Heart left ventricle (tissue), 16 donors: ENCODE results near the gene MEF2D. TPM values are rescaled to one million over a fixed set of nuclear protein-coding genes. Genes with fewer than 3 reads are reported as not detected.

ENCODE experiments used
- ATAC-seq, 4 donors: fragments of 200-7000 bp; cut with Tn5 transposase; one replicate each; pipeline ENCODE4 v1.9.1; 2020 to 2022; ENCODE audit warnings: moderate library complexity in 4 of 4, mild to moderate bottlenecking in 3 of 4, moderate number of reproducible peaks in 1 of 4
- DNase-seq, 5 donors: peaks; one replicate each; pipeline ENCODE4 v3.0.0-alpha.2; 2020
- H3K27ac ChIP-seq, 12 donors: fragments of 200-600 bp; sonication (generic) in 4 of 12; one replicate each; pipeline versions ENCODE4 v1.5.0 to v1.8.0; 2016 to 2022; ENCODE audit warnings: mild to moderate bottlenecking in 2 of 12
- H3K27me3 ChIP-seq, 9 donors: fragments of 200-600 bp; sonication (generic) in 2 of 9; one replicate each; pipeline versions ENCODE4 v1.5.1 to v1.8.0; 2016 to 2022; ENCODE audit warnings: mild to moderate bottlenecking in 3 of 9
- H3K36me3 ChIP-seq, 9 donors: fragments of 200-600 bp; sonication (generic) in 2 of 9; one replicate each; pipeline versions ENCODE4 v1.5.0 to v1.8.0; 2018 to 2022; ENCODE audit warnings: mild to moderate bottlenecking in 2 of 9
- H3K4me1 ChIP-seq, 12 donors: fragments of 200-600 bp; sonication (generic) in 4 of 12; one replicate each; pipeline versions ENCODE4 v1.5.0 to v1.8.0; 2016 to 2022; ENCODE audit warnings: mild to moderate bottlenecking in 3 of 12
- H3K4me3 ChIP-seq, 12 donors: fragments of 200-600 bp; sonication (generic) in 4 of 12; one replicate each; pipeline versions ENCODE4 v1.5.0 to v1.8.0; 2017 to 2022; ENCODE audit warnings: mild to moderate bottlenecking in 9 of 12, moderate library complexity in 4 of 12
- H3K9me3 ChIP-seq, 12 donors: fragments of 200-600 bp; sonication (generic) in 4 of 12; one replicate each; pipeline versions ENCODE4 v1.5.0 to v1.8.0; 2016 to 2022; ENCODE audit warnings: mild to moderate bottlenecking in 1 of 12
- POLR2A ChIP-seq, 2 donors: fragments of 450-650 bp; IDR thresholded peaks; one replicate each; pipeline ENCODE4 v1.6.1; 2017; ENCODE audit warnings: antibody characterized with exemption in 2 of 2, mild to moderate bottlenecking in 2 of 2, moderate library complexity in 2 of 2
- WGBS, 4 donors: extraction: QIAGEN DNeasy Blood & Tissue Kit in 2 of 4; methylation state at CpG; one replicate each; pipeline versions ENCODE4 v1.1.5 to v1.1.7; 2013 to 2018; 5-methylcytosine and 5-hydroxymethylcytosine counted together
- intact Hi-C, 10 donors: fragments of 100-400 bp; cut with DNase I; formaldehyde crosslinking; loops; one replicate each; pipeline versions ENCODE4 v1.11.1 to v1.14.2; 2022
- polyA plus RNA-seq, 2 donors: library from polyadenylated mRNA; stranded (reverse); fragments of 200-250 nt; gene quantifications; one replicate each; pipeline ENCODE4 v1.2.3, GENCODE V29; 2013
- total RNA-seq, 9 donors: library from RNA; depleted of rRNA in 2 of 9; stranded (reverse); fragments of >200 nt in 2 of 9; fragmentation: NEBNext Ultra II Directional in 3 of 9; extraction: Animal tissue kit (Norgen Biotek cat#: 25700) in 3 of 9; gene quantifications; one replicate each; pipeline versions ENCODE4 v1.1.0 to v1.2.4, GENCODE V29; 2016 to 2023
- TF ChIP-seq, protein P1 (sequence below), 12 donors: fragments of 200-600 bp; sonication (generic) in 4 of 12; IDR thresholded peaks; one replicate each; pipeline versions ENCODE4 v1.5.0 to v1.8.0; 2018 to 2022; ENCODE audit warnings: antibody characterized with exemption in 12 of 12, mild to moderate bottlenecking in 5 of 12
- donor health status: ischemic (EF 13 %, LVEDD 7.1; RV severe dilation, severe dysfunction).
- donor health status: healthy with polysubstance abuse.
- donor health status: DM: no; HTN: yes; CAD: no.
- donor health status: DM: no; HTN: no; CAD: no.
- donor health status: ischemic (EF 25% LVEDD 6.9; RV normal size, moderate dysfunction).
- donor health status: ischemic (EF 25% LVEDD 5.7; RV mildly dilated, moderate dysfunction).
- donor health status: healthy.
- donor health status: DM: yes; HTN: yes; CAD: no.
- donor health status: ischemic (EF 35%, LVEDD 5.7; RV mildly dilated, moderate dysfunction).
- donor health status: nonischemic (EF 11% LVEDD 7.7; RV severe dilation, severe dysfunction).
- donor health status: DM: yes; HTN: yes; CAD: no.
- donor health status: PGD.
- donor health status: ischemic (EF 29% LVEDD 5.4; RV normal size, mild dysfunction).
- donor health status: nonischemic (EF 23%, LVEDD 6.1; RV moderate dilation, normal function).

Gene MEF2D
- total and polyA plus RNA-seq, 11 donors: 40.5 to 203 (median 92.3) TPM

DNA sequence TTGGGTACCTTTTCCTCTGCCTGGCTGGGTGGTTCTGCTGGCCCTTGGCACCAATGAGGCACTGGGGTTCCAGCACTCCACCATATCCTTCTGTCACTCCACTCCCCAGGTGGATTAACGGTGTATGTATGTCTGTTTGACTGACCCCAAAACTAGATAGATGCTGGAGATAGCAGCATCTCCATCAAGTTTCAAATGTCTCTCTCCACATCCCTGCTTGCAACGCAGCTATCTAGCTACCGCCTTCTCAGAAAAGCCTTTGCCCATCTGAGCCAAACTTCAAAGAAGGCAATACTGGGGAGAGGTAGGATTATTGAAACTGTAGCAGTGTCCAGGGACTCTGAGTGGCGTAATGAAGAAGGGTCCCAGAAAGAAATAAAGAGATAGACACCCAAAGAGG lies 67.5 kb downstream of the MEF2D start:
- Histone ChIP-seq H3K4me3 (no peak overlapping the region), H3K27ac (no peak overlapping the region), H3K36me3 (no peaks in the 10 kb centered on the region), H3K9me3 (no peaks in the 10 kb centered on the region), H3K4me1 (peaks cover 3 to 17% (median 14%) of the 10 kb centered on the region in 12 donors), H3K27me3 (peaks cover 46 to 99% (median 91%) of the 10 kb centered on the region in 9 donors)
- TF ChIP-seq, protein P1, sequence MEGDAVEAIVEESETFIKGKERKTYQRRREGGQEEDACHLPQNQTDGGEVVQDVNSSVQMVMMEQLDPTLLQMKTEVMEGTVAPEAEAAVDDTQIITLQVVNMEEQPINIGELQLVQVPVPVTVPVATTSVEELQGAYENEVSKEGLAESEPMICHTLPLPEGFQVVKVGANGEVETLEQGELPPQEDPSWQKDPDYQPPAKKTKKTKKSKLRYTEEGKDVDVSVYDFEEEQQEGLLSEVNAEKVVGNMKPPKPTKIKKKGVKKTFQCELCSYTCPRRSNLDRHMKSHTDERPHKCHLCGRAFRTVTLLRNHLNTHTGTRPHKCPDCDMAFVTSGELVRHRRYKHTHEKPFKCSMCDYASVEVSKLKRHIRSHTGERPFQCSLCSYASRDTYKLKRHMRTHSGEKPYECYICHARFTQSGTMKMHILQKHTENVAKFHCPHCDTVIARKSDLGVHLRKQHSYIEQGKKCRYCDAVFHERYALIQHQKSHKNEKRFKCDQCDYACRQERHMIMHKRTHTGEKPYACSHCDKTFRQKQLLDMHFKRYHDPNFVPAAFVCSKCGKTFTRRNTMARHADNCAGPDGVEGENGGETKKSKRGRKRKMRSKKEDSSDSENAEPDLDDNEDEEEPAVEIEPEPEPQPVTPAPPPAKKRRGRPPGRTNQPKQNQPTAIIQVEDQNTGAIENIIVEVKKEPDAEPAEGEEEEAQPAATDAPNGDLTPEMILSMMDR (IDR thresholded peaks at IDR 0.05): no peak
- no peak for TF ChIP-seq POLR2A (IDR thresholded peaks at IDR 0.05)
- 37 to 52% (median 44%) methylated on average over 4 of the region's 4 CpGs for WGBS, 4 donors
- DNase-seq (no peak), ATAC-seq (no peak)
- intact Hi-C loops: no loop called here

DNA sequence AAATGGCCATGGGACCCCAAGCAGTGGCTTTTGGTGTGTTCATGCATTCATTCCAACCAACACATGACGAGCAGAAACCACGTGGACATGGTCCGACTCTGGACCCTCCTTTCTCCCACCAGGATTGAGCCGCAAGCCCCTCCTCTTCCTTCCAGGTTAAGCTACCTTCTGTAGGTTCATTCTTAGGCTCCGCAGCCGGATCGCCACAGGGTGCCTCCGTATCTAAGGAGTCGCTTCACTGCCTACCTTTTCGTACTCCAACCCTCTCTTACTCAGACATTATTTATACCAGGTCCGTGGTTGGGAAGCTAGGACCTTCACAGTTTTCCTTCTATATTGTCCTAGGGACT lies 67.9 kb downstream of the MEF2D start:
- WGBS, 4 donors: 17 to 29% (median 24%) methylated on average over 11 of the region's 11 CpGs
- intact Hi-C loops: no loop called here

DNA sequence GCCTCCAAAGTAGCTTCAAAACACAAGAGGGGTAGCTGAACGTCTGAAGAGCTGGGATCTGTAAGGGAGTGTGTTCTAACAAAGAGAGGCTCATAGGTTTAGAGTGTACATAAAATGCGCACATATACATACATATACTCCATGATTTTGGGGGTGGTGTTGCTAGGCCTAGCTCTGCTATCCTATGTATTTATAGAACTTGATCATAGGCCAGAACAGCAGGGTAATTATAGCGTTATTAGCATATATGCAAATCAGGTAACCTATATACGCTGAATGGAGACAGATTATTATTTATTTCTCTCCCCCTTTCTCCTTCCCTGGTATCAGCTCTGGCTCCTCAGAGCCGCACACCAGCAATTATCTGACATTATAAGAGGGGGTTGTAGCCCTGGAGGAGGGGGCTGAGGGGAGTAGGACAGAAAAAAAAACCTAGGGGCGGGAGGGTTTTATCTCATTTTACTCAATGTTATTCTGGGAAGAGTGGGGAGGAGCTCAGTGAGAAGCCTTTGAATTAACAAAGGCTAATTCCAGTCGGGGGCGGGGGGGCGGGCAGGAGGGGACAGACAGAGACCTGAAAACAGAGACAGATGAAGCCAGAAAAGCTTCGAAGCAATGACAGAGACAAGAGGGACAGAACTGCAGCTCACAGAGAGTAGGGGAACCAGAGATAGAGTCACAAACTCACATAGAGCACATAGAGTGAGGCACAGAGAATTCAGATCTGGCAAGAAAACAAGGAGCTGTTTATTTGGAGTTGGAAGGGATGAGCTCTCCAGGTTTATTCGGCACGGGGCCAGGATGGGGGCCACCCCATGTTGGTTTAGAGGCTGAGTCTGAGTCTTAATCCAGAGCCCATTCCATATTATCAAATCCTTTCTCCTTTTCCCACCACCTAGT lies 68.6 kb downstream of the MEF2D start:
- no peaks in the 10 kb centered on the region for H3K9me3 ChIP-seq
- ATAC-seq: no peak
- H3K4me3 ChIP-seq: no peak overlapping the region
- peaks cover 40 to 97% (median 90%) of the 10 kb centered on the region in 9 donors for H3K27me3 ChIP-seq
- TF ChIP-seq, protein P1 (IDR thresholded peaks at IDR 0.05): no peak
- TF ChIP-seq POLR2A (IDR thresholded peaks at IDR 0.05): no peak
- no peak overlapping the region for H3K27ac ChIP-seq
- intact Hi-C loops: no loop called here
- DNase-seq: no peak
- 32 to 42% (median 37%) methylated on average over 12 of the region's 12 CpGs for WGBS, 4 donors
- peaks cover 3 to 17% (median 14%) of the 10 kb centered on the region in 12 donors for H3K4me1 ChIP-seq
- H3K36me3 ChIP-seq: no peaks in the 10 kb centered on the region

More for the DNA sequence above, 67.9 kb downstream of the MEF2D start:
- Histone ChIP-seq H3K27me3 (peaks cover 46 to 99% (median 91%) of the 10 kb centered on the region in 9 donors), H3K4me3 (no peak overlapping the region), H3K27ac (no peak overlapping the region), H3K9me3 (no peaks in the 10 kb centered on the region), H3K4me1 (peaks cover 3 to 17% (median 14%) of the 10 kb centered on the region in 12 donors), H3K36me3 (no peaks in the 10 kb centered on the region)
- TF ChIP-seq POLR2A (IDR thresholded peaks at IDR 0.05): no peak
- TF ChIP-seq, protein P1 (IDR thresholded peaks at IDR 0.05): no peak
- no peak for DNase-seq
- no peak for ATAC-seq

DNA sequence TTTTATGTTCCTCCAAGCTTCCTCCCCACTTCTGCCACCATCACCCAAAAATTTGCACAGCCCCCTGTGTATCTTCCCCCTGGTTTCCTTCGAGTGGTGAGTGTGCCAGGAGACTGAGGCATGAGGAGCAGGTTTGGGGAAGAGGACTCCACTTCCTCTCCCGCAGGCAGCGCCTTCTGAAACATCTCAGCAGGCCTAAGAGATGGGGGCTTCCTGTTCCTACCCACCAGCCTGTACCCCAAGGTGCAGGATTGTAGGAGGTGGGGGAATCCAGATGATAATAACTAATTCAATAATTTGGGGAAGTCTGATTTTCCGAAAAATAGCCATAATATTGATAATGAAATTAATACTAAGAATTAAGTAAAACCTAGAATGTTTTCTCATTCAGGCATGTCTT lies 69.2 kb downstream of the MEF2D start:
- ATAC-seq (no peak), DNase-seq (no peak)
- peaks cover 33 to 97% (median 83%) of the 10 kb centered on the region in 9 donors for H3K27me3 ChIP-seq
- no peak for TF ChIP-seq POLR2A (IDR thresholded peaks at IDR 0.05)
- TF ChIP-seq, protein P1 (IDR thresholded peaks at IDR 0.05): no peak
- peaks cover 3 to 12% (median 9%) of the 10 kb centered on the region in 12 donors for H3K4me1 ChIP-seq
- intact Hi-C loops: no loop called here
- H3K9me3 ChIP-seq: no peaks in the 10 kb centered on the region
- no peak overlapping the region for H3K4me3 ChIP-seq
- no peak overlapping the region for H3K27ac ChIP-seq
- WGBS, 4 donors: 57 to 64% (median 62%) methylated on average over 4 of the region's 4 CpGs
- H3K36me3 ChIP-seq: no peaks in the 10 kb centered on the region
